GM19193 (cell line): ENCODE data around the gene PEX11A.

Experiments
- POLR2A ChIP-seq: IDR thresholded peaks from 4 replicates; pipeline ENCODE4 v1.6.1; 2011; ENCODE audit not compliant: insufficient read depth, insufficient read length; ENCODE audit errors: extremely low read depth

The PEX11A gene, protein sequence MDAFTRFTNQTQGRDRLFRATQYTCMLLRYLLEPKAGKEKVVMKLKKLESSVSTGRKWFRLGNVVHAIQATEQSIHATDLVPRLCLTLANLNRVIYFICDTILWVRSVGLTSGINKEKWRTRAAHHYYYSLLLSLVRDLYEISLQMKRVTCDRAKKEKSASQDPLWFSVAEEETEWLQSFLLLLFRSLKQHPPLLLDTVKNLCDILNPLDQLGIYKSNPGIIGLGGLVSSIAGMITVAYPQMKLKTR

DNA sequence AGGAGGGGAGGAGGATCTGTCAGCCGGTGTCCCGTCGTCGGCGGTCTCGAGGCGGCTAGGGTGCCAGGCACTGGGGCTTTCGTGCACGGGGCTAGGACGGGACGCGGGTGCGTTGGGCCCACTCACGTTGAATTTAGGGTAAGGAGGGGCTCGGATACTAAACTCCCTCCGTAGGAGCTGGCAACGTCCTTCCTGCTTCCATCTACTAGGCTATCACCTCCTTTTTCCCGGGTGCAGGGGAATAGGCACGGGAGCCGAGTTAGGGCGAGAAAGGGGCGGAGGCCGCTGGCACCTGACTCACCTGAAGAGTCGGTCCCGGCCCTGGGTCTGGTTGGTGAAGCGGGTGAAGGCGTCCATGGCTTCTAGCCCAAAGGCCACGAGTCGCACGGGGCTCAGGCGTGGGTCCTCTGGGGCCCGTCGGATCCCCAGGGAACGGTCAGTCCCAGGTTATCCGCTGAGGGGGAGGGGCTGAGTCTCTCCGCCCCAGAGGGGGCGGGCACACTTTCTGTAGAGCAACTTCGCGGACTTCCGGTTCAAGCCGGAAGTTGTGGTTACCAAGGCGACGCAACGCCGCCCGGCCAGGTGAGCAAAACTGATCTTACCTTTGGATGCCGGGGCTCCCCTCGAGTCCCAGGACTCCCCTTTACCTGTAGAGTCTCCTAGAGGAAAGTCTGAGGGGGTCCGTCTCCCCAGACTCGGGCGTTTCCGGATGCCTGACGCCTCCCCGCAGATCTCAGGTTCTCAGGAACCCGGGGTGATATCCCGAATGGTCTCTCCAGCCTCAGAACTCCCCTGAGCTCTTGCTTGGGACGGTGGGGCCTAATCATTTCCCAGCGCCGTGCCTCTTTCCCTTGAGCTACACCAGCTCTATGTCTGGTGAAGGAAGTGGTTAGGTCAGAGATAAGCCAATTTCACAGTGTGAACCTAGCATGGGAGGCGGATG is at the start of gene PEX11A, which contains the start of gene WDR93:
PEX11A (minus strand) TSS at position 479 of the 943 bp plus-strand sequence; CDS start at position 357, 122 bp downstream.
WDR93 (plus strand) TSS at position 536 of the 943 bp plus-strand sequence. CDS start 10,936 bp downstream, outside the sequence.
- no peak for TF ChIP-seq POLR2A

DNA sequence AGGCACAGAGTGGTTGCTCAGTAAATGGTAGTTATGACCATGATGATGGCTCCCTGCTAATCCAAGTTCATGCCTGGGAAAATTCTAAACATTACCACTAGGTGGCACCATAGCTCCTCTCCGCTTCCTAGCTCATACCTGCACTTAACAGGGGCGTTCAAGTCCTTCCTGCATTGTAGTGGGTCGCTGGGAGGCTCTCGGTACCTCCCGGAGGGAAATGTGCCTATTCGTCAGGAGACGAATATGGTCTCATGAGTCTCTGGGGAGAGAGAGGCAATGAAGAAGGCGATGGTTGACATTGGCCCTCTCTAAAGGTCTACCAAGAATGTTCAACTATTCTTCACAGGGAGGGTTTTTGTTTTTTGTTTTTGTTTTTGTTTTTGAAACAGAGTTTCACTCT is 49.6 kb upstream of the PEX11A start:
- TF ChIP-seq POLR2A: no peak

DNA sequence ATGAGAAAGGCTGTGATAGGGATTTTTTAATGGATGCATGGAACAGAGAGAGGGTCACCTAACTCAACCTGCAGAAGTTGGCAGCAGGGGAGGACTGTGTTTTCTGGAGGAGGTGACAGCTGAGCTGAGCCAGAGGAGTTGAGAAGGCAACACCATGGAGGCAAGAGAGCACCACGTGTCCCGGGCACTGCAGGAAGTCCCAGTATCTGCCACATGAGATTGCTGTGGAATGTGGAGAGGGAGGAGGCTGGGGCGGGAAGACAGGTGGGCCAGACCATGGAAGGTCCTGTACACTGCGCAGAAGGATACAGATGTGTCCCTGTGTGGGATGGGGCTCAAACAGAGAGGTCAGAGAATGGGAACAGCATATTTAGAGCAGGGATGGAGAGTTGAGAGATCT is 45.2 kb upstream of the PEX11A start:
- no peak for TF ChIP-seq POLR2A

DNA sequence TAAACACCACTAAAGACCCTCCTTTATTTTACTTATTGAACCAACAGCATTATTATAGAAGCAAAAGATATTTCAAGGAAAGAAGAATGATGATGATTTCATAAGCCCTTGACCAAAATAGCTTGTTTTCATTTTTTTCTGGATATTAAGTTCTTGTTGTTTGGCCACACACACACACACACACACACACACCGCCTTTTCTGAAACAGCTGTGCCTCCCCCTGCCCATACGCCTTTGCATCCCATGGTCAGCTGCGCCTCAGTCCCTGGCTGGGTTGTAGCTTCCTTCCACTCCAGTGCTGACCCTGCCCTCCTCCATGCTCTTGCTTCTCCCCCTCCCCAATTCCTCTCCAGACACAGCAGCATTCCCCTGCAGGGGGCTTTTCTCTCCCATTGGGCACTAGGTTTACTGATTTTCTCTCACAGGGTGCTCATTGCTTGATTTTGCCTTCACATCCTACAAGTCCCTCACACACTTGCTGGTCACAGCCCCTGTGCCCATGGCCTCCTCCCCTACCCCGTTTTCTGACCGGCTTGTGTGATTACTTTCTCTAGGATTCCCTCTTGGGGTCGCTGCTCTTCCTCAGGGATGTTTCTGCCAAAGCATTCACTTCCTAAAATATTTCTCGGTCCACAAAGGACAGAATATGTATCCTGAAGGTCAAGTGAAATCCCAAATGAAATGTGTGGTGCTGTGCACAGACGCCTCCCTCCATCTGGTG is 42.1 kb upstream of the PEX11A start:
- TF ChIP-seq POLR2A: no peak

DNA sequence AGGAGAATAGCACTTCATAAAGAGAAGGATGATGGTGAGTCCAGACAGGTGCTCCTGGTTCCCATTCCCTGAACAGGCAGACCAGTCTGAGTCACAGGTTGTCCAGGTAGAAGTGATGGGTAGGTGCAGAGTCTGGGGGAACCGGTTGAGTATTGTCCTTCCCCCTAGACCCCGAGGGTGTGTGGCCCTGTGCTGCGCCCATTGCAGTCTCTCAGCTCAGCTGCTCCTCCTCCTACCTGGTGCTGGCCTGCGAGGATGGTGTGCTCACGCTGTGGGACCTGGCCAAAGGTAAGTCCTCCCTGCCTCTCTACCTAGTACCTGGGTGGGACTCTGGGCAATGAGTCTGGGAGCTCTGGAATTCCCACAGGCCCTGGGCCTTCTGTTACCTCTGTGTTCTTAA is 40.7 kb upstream of the PEX11A start:
- TF ChIP-seq POLR2A: no peak

DNA sequence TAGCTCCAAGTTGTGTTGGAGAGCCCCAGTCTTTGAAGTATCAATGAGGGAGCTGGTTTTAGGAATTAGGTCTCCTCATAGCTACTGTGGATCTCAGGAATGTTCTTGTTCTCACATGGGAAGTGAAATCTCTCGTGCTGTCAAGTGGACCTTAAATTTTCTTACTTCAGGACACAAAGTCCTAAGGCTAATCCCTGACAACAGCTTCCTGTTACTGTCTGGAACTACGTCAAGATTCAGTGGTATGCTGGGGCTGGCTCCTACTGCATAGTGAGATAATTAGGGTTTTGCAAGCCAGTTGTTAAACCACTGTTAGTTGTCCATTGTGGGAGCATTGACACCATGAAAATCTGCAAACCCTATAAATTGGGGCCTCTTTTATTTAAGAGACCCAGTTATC is 37.7 kb upstream of the PEX11A start:
- no peak for TF ChIP-seq POLR2A

DNA sequence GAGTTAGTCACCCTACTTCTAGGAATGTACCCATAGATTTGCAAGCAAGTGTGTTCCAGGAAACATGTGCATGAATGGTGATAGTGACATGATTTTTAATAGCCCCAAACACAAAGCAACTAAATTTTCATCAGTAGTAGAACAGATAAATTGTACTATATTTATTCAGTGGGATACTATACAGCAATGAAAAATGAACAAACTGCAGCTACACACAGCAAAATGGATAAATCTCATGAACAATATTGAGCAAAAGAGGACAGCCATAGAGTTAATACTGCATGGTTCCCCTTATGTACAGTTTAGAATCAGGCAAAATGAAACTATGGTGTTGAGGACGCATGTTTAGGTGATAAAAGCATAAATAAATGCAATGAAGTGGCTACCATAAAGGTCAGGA is 34.5 kb upstream of the PEX11A start:
- no peak for TF ChIP-seq POLR2A

DNA sequence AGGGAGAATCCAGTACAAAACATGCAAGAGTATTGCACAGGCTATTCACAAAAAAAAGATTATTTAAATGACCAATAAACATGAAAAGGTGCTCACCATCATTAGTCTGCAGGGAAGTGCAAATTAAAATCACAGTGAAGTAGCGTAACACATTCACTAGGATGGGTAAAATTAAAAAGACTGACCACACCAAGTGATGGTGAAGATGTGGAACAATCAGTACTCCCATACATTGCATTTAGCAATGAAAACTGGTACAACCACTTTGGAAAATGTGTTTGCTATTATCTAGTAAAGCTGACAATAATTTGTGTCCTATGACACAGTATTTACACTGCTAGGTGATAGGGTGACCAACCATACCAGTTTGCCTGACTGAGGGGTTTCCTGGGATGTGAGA is 34.1 kb upstream of the PEX11A start:
- TF ChIP-seq POLR2A: no peak

DNA sequence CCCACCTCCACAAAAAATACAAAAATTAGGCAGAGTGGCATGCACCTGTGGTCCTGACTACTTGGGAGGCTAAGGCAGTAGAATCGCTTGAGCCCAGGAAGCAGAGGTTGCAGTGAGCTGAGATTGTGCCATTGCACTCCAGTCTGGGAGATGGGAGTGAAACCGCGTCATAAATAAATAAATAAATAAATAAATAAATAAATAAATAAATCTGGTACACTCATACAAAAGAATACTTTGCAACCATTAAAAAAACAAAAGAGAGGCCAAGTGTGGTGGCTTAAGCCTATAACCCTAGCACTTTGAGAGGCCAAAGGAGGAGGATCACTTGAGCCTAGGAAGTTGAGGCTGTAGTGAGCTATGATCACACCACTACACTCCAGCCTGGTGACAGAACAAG is 32.5 kb upstream of the PEX11A start:
- TF ChIP-seq POLR2A: no peak

DNA sequence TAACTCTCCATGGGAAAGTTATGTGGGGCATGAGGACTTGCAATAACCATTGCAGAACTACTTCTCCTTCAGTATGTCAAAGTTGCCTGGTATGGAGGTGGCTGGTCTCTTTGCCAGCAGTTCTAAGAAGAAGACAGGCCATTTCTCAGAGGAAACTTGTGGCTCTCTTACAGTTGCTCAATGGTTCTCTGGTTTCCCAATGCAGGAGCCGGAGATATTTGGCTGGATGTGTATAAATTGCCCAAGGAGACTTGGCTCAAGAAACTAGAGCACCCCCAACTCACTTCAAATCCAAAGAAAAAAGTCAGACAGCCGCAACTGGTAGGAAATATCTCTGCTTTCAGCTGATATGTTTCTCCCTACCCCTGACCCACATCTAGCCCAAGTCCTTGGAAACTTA is 24.2 kb upstream of the PEX11A start:
- no peak for TF ChIP-seq POLR2A

DNA sequence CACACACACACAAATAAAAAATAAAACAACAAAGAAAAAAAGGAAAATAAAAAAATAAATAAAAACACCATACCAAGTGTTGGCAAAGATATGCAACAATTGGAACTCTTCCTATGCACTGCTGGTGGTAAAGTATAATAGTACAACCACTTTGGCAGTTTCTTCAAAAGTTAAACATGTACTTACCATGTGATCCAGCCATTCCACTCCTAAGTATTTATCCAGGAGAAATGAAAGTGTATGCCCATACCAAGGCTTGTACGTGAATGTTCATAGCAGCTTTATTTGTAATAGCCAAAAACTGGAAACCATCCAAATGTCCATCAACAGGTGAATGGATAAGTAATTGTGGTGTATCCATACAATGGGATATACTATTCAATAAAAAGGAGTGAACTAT is 17.0 kb upstream of the PEX11A start:
- TF ChIP-seq POLR2A: no peak

DNA sequence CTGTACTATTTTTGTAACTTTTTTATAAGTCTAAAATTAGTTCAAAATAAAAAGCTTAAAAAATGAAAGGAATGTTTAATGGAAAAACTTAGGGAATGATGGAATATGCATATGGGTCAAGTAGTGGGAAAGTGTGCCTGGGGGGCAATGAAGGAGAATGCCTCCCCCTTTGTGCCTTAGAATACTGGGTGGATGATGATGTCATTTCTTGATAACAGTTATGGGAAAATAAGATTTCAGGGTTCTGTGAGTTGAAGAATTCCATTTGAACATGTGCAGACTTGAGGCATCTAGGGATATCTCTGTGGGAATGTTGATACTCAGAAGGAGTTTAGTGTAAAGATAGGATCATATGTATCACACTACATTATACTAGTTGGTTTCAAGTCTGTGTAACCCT is 13.9 kb upstream of the PEX11A start:
- no peak for TF ChIP-seq POLR2A

DNA sequence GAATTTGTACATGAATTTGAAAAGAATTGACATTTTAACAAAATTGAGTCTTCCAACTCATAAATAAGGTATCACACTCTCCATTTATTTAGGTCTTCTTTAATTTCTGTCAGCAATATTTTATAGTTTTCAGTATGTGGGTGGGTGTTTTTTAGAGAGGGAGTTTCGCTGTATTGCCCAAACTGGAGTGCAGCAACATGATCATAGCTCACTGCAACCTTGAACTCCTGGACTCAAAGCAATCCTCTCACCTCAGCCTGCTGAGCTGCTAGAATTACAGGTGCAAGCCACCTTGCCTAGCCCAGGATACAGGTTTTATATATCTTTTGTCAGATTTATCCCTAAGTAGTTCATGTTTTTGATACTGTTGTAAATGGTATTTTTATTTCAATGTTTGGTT is 4.6 kb upstream of the PEX11A start:
- no peak for TF ChIP-seq POLR2A

DNA sequence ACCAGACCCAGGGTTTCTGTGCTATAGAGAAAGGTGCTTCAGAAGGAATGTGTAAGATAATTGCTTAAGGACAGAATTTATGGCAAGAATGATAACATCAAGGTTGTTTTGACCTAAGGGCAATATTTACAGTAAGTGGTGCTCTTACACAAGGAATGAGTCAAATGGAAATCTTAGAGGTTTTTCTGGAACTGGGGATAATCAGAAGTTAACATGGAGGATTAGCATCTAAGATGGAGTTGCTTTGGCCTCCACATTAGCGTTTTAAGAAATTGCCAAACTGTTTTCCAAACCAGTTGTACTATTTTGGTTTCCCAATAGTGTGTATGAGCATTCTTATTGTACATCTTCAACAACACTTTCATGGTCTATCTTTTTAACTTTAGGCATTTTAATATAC is 3.1 kb upstream of the PEX11A start:
- no peak for TF ChIP-seq POLR2A

DNA sequence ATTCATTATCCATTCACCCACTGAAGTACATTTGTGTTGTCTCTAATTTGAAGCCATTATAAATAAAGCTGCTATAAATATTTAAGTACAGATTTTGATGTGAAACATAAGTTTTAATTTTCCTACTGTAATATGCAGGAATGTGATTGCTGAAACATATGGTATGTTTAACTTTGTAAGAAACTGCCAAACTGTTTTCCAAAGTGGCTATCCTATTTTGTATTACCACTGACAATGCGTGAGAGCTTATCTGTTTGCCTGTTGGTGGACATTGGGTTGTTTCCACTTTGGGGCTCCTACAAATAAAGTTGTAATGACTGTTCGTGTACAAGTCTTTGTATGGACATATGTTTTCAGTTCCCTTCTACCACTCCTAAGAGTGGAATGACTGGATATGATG is 2.5 kb upstream of the PEX11A start:
- TF ChIP-seq POLR2A: no peak
